WERI-Rb-1 (cell line): Measurements from ENCODE around the gene SOAT1.

ENCODE experiments used
- DNase-seq: peaks from one replicate; pipeline ENCODE4 v3.0.0-alpha.2; 2020
- H3K27ac ChIP-seq: fragments of 250-450 bp; sonication (Bioruptor Pico); 2 replicates; pipeline ENCODE4 v1.5.1; 2020; ENCODE audit warnings: mild to moderate bottlenecking, moderate library complexity
- H3K27me3 ChIP-seq: fragments of 250-450 bp; sonication (Bioruptor Pico); 2 replicates; pipeline ENCODE4 v1.5.1; 2021; ENCODE audit warnings: mild to moderate bottlenecking, low read depth, moderate library complexity; ENCODE audit not compliant: insufficient read depth, severe bottlenecking
- H3K36me3 ChIP-seq: fragments of 250-450 bp; sonication (Bioruptor Pico); 2 replicates; pipeline ENCODE4 v1.5.1; 2020; ENCODE audit warnings: mild to moderate bottlenecking, moderate library complexity
- H3K4me3 ChIP-seq: 2 replicates; pipeline ENCODE4 v1.5.1; 2011; ENCODE audit warnings: low read depth, mild to moderate bottlenecking, control low read depth, low read length
- H3K9me3 ChIP-seq: fragments of 250-450 bp; sonication (Bioruptor Pico); 2 replicates; pipeline ENCODE4 v1.5.1; 2021; ENCODE audit warnings: mild to moderate bottlenecking, moderate library complexity; ENCODE audit not compliant: severe bottlenecking
- CTCF ChIP-seq: IDR thresholded peaks from 2 replicates; pipeline ENCODE4 v1.5.1; 2011; ENCODE audit warnings: low read depth, mild to moderate bottlenecking, control low read depth, inconsistent platforms, low read length

The SOAT1 gene

GRCh38 chr1:179310721-179311120, 17.1 kb downstream of the SOAT1 start:
- no peak for DNase-seq
- H3K36me3 ChIP-seq, result peaks cover 42% of the 10 kb centered on the region

GRCh38 chr1:179311149-179311700, 17.6 kb downstream of the SOAT1 start:
- no peak overlapping the region for H3K4me3 ChIP-seq
- H3K27ac ChIP-seq, result no peak overlapping the region

More at GRCh38 chr1:179310721-179311120, 17.1 kb downstream of the SOAT1 start:
- Histone ChIP-seq H3K27ac (no peak overlapping the region), H3K27me3 (no peaks in the 10 kb centered on the region), H3K9me3 (no peaks in the 10 kb centered on the region), H3K4me3 (no peak overlapping the region)
- TF ChIP-seq CTCF, result no peak

GRCh38 chr1:179313004-179313403, 19.4 kb downstream of the SOAT1 start:
- no peak for TF ChIP-seq CTCF
- Histone ChIP-seq H3K9me3 (no peaks in the 10 kb centered on the region), H3K36me3 (peaks cover 39% of the 10 kb centered on the region), H3K4me3 (no peak overlapping the region), H3K27me3 (no peaks in the 10 kb centered on the region), H3K27ac (no peak overlapping the region)
- DNase-seq, result no peak

More at GRCh38 chr1:179311149-179311700, 17.6 kb downstream of the SOAT1 start:
- Histone ChIP-seq H3K36me3 (peaks cover 40% of the 10 kb centered on the region), H3K27me3 (no peaks in the 10 kb centered on the region), H3K9me3 (no peaks in the 10 kb centered on the region)
- no peak for TF ChIP-seq CTCF
- no peak for DNase-seq

GRCh38 chr1:179314928-179315327, 21.3 kb downstream of the SOAT1 start:
- no peak for TF ChIP-seq CTCF
- Histone ChIP-seq H3K4me3 (no peak overlapping the region), H3K27ac (no peak overlapping the region), H3K27me3 (no peaks in the 10 kb centered on the region), H3K9me3 (no peaks in the 10 kb centered on the region), H3K36me3 (peaks cover 34% of the 10 kb centered on the region)
- DNase-seq, result no peak

GRCh38 chr1:179318491-179318890, 24.9 kb downstream of the SOAT1 start:
- TF ChIP-seq CTCF, result no peak
- H3K27ac ChIP-seq, result no peak overlapping the region
- H3K9me3 ChIP-seq, result peaks cover 3% of the 10 kb centered on the region
- no peaks in the 10 kb centered on the region for H3K27me3 ChIP-seq
- H3K4me3 ChIP-seq, result no peak overlapping the region
- peaks cover 35% of the 10 kb centered on the region for H3K36me3 ChIP-seq
- no peak for DNase-seq

GRCh38 chr1:179321533-179322216, 28.1 kb downstream of the SOAT1 start:
- Histone ChIP-seq H3K27me3 (no peaks in the 10 kb centered on the region), H3K36me3 (peaks cover 37% of the 10 kb centered on the region), H3K9me3 (peaks cover 3% of the 10 kb centered on the region), H3K27ac (no peak overlapping the region), H3K4me3 (no peak overlapping the region)
- TF ChIP-seq CTCF, result no peak
- DNase-seq, result no peak
